ENCODE measurements around the gene MYL5. TPM values are rescaled to one million over a fixed set of nuclear protein-coding genes. Genes with fewer than 3 reads are reported as not detected.

Gene MYL5
- total RNA-seq, 2 experiments from 2014 or later, result 14.7 to 17.8 TPM

DNA sequence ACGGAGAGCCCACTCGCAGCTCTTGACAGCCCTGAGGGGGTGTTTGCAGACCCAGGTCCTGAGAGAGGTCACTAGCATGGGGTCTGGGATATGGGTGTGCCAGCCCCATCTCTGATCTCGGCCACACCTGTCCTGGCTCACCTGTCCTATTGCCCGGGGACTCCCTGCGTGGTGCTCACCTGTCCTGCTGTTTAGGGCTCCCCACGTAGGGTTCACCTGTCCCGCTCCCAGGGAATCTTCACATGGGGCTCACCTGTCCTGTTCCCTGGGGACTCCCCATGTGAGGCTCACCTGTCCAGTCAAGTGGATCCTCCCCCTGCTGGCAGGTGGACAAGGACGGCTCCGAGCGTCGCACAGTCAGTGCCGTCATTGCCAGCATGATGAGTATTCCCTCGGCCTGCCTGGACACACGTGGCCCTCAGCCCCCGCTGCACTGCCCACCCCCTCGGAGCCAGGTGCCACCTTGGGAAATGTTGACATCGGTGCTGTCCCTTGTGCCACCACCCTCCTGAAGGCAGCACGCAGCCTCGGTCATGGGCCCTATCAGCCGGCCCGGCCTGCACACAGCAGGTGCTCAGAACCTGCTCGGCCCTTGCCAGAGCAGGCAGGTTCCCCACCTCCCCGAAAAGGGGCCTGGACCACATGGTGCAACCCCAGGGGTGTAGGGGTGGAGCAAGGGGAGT lies 8.3 kb downstream of the MYL5 start:
- TF ChIP-seq, protein P1, sequence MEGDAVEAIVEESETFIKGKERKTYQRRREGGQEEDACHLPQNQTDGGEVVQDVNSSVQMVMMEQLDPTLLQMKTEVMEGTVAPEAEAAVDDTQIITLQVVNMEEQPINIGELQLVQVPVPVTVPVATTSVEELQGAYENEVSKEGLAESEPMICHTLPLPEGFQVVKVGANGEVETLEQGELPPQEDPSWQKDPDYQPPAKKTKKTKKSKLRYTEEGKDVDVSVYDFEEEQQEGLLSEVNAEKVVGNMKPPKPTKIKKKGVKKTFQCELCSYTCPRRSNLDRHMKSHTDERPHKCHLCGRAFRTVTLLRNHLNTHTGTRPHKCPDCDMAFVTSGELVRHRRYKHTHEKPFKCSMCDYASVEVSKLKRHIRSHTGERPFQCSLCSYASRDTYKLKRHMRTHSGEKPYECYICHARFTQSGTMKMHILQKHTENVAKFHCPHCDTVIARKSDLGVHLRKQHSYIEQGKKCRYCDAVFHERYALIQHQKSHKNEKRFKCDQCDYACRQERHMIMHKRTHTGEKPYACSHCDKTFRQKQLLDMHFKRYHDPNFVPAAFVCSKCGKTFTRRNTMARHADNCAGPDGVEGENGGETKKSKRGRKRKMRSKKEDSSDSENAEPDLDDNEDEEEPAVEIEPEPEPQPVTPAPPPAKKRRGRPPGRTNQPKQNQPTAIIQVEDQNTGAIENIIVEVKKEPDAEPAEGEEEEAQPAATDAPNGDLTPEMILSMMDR (IDR thresholded peaks at IDR 0.05), result no peak
- H3K9me3 Mint-ChIP-seq, result no peaks in the 10 kb centered on the region
- CTCF ChIA-PET, result no interaction called here
- H3K36me3 Mint-ChIP-seq (ENCODE audit: low read depth), result no peaks in the 10 kb centered on the region
- H3K4me1 Mint-ChIP-seq (ENCODE audit: low read depth), result peaks cover 7% of the 10 kb centered on the region
- H3K27ac Mint-ChIP-seq, result no peak overlapping the region
- DNase-seq (no peak), ATAC-seq (no peak)
- peaks cover 6% of the 10 kb centered on the region for H3K27me3 Mint-ChIP-seq
- POLR2A ChIA-PET, result no interaction called here
- intact Hi-C loops (cut with micrococcal nuclease), result no loop called here
- H3K4me3 Mint-ChIP-seq, result no peak overlapping the region

DNA sequence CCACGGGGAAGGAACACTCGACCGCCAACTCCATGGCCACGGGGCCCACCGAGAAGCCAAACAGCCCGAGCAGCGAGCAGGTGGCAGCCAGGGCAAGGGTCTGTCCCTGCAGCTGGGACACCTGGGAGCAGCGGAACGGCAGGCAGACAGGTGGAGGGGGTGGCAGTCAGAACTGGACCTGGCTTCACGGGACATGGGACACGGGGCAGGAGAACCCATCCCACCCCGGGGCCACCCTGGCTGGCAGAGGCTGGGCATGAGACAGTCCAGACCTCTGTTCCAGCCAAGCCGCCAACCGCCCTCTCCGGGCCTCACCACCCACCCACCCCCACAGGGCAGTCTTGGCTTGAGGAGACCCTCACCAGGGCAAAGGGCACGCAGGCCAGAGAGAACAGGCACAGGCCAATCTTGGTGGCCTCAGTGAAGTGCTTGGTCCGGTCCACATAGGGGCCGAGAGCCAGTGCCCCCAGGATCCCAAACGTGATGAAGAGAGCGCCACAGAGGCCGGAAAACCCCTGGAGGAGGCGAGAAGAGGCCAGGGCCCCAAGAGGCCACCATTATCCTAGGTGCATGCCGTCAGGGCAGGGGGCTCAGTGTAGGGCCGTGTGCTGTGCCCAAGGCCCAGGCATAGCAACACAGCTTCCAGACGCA lies 9.0 kb downstream of the MYL5 start:
- ATAC-seq (no peak), DNase-seq (no peak)
- ChIA-PET CTCF (interaction anchor here (0.6 to 1.8 kb wide), 5 partner anchors 9 to 327 kb away, joined by 3 to 11 read pairs (median 4); partner anchors contain the start of genes ATP5ME and MYL5), POLR2A (interaction anchor here (1.1 kb wide), 1 partner anchor 26 kb away, joined by 4 read pairs; no protein-coding TSS in a partner anchor)
- TF ChIP-seq, protein P1 (IDR thresholded peaks at IDR 0.05), result no peak
- Mint-ChIP-seq H3K27ac (no peak overlapping the region), H3K27me3 (peaks cover 11% of the 10 kb centered on the region), H3K36me3 (ENCODE audit: low read depth) (no peaks in the 10 kb centered on the region), H3K4me3 (no peak overlapping the region), H3K9me3 (no peaks in the 10 kb centered on the region), H3K4me1 (ENCODE audit: low read depth) (peaks cover 7% of the 10 kb centered on the region)
- intact Hi-C loops (cut with micrococcal nuclease), result no loop called here

DNA sequence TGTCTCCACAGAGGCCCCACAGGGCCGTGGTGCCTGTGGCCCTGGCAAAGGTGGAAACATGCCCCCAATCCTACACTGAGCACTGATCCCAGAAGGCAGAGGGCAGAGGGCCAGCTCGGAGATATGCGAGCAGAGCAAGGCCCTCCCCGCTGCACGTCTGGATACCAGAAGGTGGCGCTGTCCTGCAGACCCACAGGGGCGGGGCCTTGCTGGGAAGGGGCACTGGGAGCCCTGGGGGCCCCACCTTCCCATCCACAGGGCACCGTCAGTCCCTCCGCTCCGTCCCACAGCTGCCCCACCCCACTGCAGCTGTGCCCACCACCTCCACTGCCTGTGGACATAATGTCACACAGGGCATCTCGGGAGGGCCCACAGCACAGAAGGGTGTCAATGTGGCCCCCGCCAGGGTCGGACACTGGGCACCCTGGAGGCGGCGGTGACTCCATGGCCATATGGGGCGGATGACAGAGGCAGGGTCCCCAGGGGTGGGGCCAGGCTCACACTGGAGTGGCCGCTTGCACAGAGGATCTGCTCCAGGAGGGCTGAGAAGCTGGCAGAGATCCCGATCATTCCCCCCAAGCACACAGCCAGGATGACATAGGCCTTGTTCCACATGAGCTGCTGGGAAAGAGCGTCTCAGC lies 9.8 kb downstream of the MYL5 start:
- DNase-seq (peak; percentile 66), ATAC-seq (peak; percentile 22)
- Mint-ChIP-seq H3K9me3 (no peaks in the 10 kb centered on the region), H3K27me3 (peaks cover 11% of the 10 kb centered on the region), H3K27ac (no peak overlapping the region), H3K36me3 (ENCODE audit: low read depth) (no peaks in the 10 kb centered on the region), H3K4me1 (ENCODE audit: low read depth) (peaks cover 7% of the 10 kb centered on the region), H3K4me3 (no peak overlapping the region)
- TF ChIP-seq, protein P1 (IDR thresholded peaks at IDR 0.05), result peak; percentile 71
- POLR2A ChIA-PET, result interaction anchor here (1.1 kb wide), 1 partner anchor 25 kb away, joined by 4 read pairs; no protein-coding TSS in a partner anchor
- intact Hi-C loops (cut with micrococcal nuclease), result no loop called here
- CTCF ChIA-PET, result interaction anchor here (0.6 to 1.8 kb wide), 7 partner anchors 10 to 326 kb away, joined by 3 to 11 read pairs (median 4); partner anchors contain the start of genes ATP5ME and MYL5

DNA sequence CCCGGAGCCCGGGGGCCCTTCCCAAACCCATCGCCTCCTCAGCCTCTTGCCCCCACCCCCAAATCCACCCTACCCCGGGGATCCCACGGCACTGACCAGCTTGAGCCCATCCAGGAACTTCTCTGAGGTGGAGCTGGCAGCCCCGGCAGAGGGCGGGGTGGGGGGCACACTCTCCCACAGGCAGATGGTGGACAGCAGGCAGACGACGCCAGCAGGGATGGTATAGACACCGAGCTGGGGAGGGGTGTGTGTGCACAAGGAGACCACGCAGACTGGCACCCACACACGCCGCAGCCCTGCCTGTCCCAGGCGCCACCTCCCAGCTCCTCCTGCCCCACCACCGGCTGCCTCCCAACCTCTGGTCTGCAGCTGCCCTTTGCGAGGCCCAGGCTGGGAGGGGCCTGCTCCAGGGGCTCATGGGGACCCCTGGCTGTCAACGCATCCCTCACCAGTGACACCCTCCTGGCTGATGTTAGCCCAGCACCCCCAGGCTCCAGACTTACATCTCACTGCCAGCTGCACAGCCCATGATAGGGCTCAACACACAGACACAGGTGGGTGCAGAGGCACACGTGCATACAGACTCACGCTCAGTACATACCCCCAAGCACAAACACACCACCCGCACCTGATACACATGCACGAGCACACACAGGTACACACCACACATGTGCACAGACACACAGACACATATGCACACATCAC lies 10.4 kb downstream of the MYL5 start:
- DNase-seq, result no peak
- Mint-ChIP-seq H3K9me3 (no peaks in the 10 kb centered on the region), H3K27ac (no peak overlapping the region), H3K27me3 (peaks cover 11% of the 10 kb centered on the region), H3K4me3 (no peak overlapping the region), H3K4me1 (ENCODE audit: low read depth) (peaks cover 7% of the 10 kb centered on the region), H3K36me3 (ENCODE audit: low read depth) (no peaks in the 10 kb centered on the region)
- CTCF ChIA-PET, result interaction anchor here (0.8 to 1.8 kb wide), 4 partner anchors 12 to 19 kb away, joined by 3 to 11 read pairs (median 4); no protein-coding TSS in a partner anchor
- no peak for ATAC-seq
- POLR2A ChIA-PET, result interaction anchor here (1.1 kb wide), 1 partner anchor 25 kb away, joined by 4 read pairs; no protein-coding TSS in a partner anchor
- intact Hi-C loops (cut with micrococcal nuclease), result no loop called here
- TF ChIP-seq, protein P1 (IDR thresholded peaks at IDR 0.05), result no peak

Data from activated CD8-positive, alpha-beta T cell treated with anti-CD3 and anti-CD28 coated beads for 36 hours (primary cell).